SK-N-SH treated with all-trans-retinoic acid at 6 μM for 48 hours (cell line): ENCODE data around the gene PPARA.

ENCODE experiments used
- ATAC-seq: fragments of 200-7000 bp; cut with Tn5 transposase; 3 replicates; pipeline ENCODE4 v1.9.1; 2020; ENCODE audit warnings: mild to moderate bottlenecking, moderate library complexity
- BACH2 ChIP-seq: fragments of 250-450 bp; sonication (Bioruptor Pico); IDR thresholded peaks from 2 replicates; pipeline ENCODE4 v1.9.0; 2021; ENCODE audit warnings: mild to moderate bottlenecking, borderline replicate concordance
- CREB5 ChIP-seq: fragments of 250-450 bp; sonication (Bioruptor Pico); IDR thresholded peaks from 2 replicates; pipeline ENCODE4 v1.5.1; 2020; ENCODE audit warnings: low read depth, mild to moderate bottlenecking, moderate library complexity
- CSRNP3 ChIP-seq: fragments of 250-450 bp; sonication (Bioruptor Pico); IDR thresholded peaks from 2 replicates; pipeline ENCODE4 v1.5.1; 2021; ENCODE audit warnings: mild to moderate bottlenecking, moderate library complexity
- ESRRG ChIP-seq: fragments of 250-450 bp; sonication (Bioruptor Pico); IDR thresholded peaks from 2 replicates; pipeline ENCODE4 v1.6.1; 2021; ENCODE audit warnings: mild to moderate bottlenecking
- ISL1 ChIP-seq: fragments of 250-450 bp; sonication (Bioruptor Pico); IDR thresholded peaks from 2 replicates; pipeline ENCODE4 v2.1.2; 2022; ENCODE audit warnings: mild to moderate bottlenecking, moderate library complexity
- POU6F1 ChIP-seq: fragments of 250-450 bp; sonication (Bioruptor Pico); IDR thresholded peaks from 2 replicates; pipeline ENCODE4 v1.8.0; 2021; ENCODE audit warnings: low read depth, mild to moderate bottlenecking, moderate library complexity, borderline replicate concordance
- PPARA ChIP-seq: fragments of 250-450 bp; sonication (Bioruptor Pico); IDR thresholded peaks from 2 replicates; pipeline ENCODE4 v1.5.0; 2020; ENCODE audit warnings: mild to moderate bottlenecking, borderline replicate concordance
- RARB ChIP-seq: fragments of 250-450 bp; sonication (Bioruptor Pico); IDR thresholded peaks from 2 replicates; pipeline ENCODE4 v1.8.0; 2021; ENCODE audit warnings: mild to moderate bottlenecking, moderate library complexity
- SNAI2 ChIP-seq: fragments of 250-450 bp; sonication (Bioruptor Pico); IDR thresholded peaks from 2 replicates; pipeline ENCODE4 v1.5.0; 2020; ENCODE audit warnings: mild to moderate bottlenecking, moderate library complexity
- TCF4 ChIP-seq: fragments of 250-450 bp; sonication (Bioruptor Pico); IDR thresholded peaks from 2 replicates; pipeline ENCODE4 v1.8.0; 2021; ENCODE audit warnings: mild to moderate bottlenecking, moderate library complexity, borderline replicate concordance
- TOX ChIP-seq: fragments of 250-450 bp; sonication (Bioruptor Pico); IDR thresholded peaks from 2 replicates; pipeline ENCODE4 v1.8.0; 2021; ENCODE audit warnings: mild to moderate bottlenecking, moderate library complexity, borderline replicate concordance
- TSHZ2 ChIP-seq: fragments of 250-450 bp; sonication (Bioruptor Pico); IDR thresholded peaks from 2 replicates; pipeline ENCODE4 v1.5.0; 2020; ENCODE audit warnings: mild to moderate bottlenecking, moderate library complexity
- ZC3H10 ChIP-seq: fragments of 250-450 bp; sonication (Bioruptor Pico); IDR thresholded peaks from 2 replicates; pipeline ENCODE4 v1.5.1; 2021; ENCODE audit warnings: mild to moderate bottlenecking, moderate library complexity
- ZFP3 ChIP-seq: fragments of 250-450 bp; sonication (Bioruptor Pico); IDR thresholded peaks from 2 replicates; pipeline ENCODE4 v1.5.0; 2020; ENCODE audit warnings: mild to moderate bottlenecking, moderate library complexity
- ZFP30 ChIP-seq: fragments of 450-650 bp; formaldehyde crosslinking; IDR thresholded peaks from 2 replicates; pipeline ENCODE4 v1.5.0; 2022; ENCODE audit warnings: mild to moderate bottlenecking, moderate library complexity
- ZNF565 ChIP-seq: fragments of 450-650 bp; formaldehyde crosslinking; conservative IDR thresholded peaks from 2 replicates; pipeline ENCODE4 v1.5.0; 2020; ENCODE audit warnings: low read depth, mild to moderate bottlenecking, moderate library complexity
- ZNF70 ChIP-seq: fragments of 450-650 bp; formaldehyde crosslinking; IDR thresholded peaks from 2 replicates; pipeline ENCODE4 v1.5.0; 2020; ENCODE audit warnings: mild to moderate bottlenecking, moderate library complexity
- ZNF8 ChIP-seq: fragments of 450-650 bp; formaldehyde crosslinking; IDR thresholded peaks from 2 replicates; pipeline ENCODE4 v1.5.0; 2020; ENCODE audit warnings: mild to moderate bottlenecking, moderate library complexity

Gene PPARA

GRCh38 chr22:46275455-46276122 is 125.3 kb downstream of the PPARA start (continued):
- TF ChIP-seq CSRNP3 (CRISPR knock-in tag) (no peak), ZNF70 (no peak), PPARA (CRISPR knock-in tag) (no peak), ZNF565 (CRISPR knock-in tag) (no peak), ESRRG (CRISPR knock-in tag) (no peak)

GRCh38 chr22:46276563-46276962 is 126.2 kb downstream of the PPARA start:
- TF ChIP-seq ZFP30 (CRISPR knock-in tag): no peak
- no peak for TF ChIP-seq PPARA (CRISPR knock-in tag)
- TF ChIP-seq TOX (CRISPR knock-in tag): no peak
- no peak for TF ChIP-seq TCF4
- TF ChIP-seq, all 23 proteins: peak for 0
- ATAC-seq: no peak

GRCh38 chr22:46278656-46279645 is 128.6 kb downstream of the PPARA start:
- no peak for TF ChIP-seq CREB5 (CRISPR knock-in tag)
- TF ChIP-seq TSHZ2 (CRISPR knock-in tag): no peak
- TF ChIP-seq ZNF70: no peak
- no peak for TF ChIP-seq TCF4
- TF ChIP-seq ZC3H10: no peak
- no peak for TF ChIP-seq ZFP30 (CRISPR knock-in tag)
- TF ChIP-seq BACH2 (CRISPR knock-in tag): no peak
- TF ChIP-seq POU6F1 (CRISPR knock-in tag): no peak
- no peak for TF ChIP-seq SNAI2 (CRISPR knock-in tag)
- no peak for TF ChIP-seq TOX (CRISPR knock-in tag)
- no peak for TF ChIP-seq PPARA (CRISPR knock-in tag)
- TF ChIP-seq ZNF8 (CRISPR knock-in tag): no peak
- no peak for TF ChIP-seq RARB (CRISPR knock-in tag)
- no peak for TF ChIP-seq CSRNP3 (CRISPR knock-in tag)
- TF ChIP-seq ESRRG (CRISPR knock-in tag): no peak
- TF ChIP-seq ISL1 (CRISPR knock-in tag): no peak
- no peak for TF ChIP-seq ZFP3
- ATAC-seq: no peak
